HG03558 (cell line): Measurements from ENCODE around the gene GOLGA8Q.
"Not testable (repeated sequence)": the region's sequence is repeated elsewhere in the genome, so short reads cannot be mapped to it uniquely, and the experiment has no call there.

Source experiments
- ATAC-seq: cut with Tn5 transposase; IDR thresholded peaks from one replicate; pipeline ENCODE4 v1.9.1; 2021; ENCODE audit warnings: moderate number of reproducible peaks; ENCODE audit not compliant: unreplicated experiment; ENCODE audit errors: extremely low read depth

Gene GOLGA8Q, protein sequence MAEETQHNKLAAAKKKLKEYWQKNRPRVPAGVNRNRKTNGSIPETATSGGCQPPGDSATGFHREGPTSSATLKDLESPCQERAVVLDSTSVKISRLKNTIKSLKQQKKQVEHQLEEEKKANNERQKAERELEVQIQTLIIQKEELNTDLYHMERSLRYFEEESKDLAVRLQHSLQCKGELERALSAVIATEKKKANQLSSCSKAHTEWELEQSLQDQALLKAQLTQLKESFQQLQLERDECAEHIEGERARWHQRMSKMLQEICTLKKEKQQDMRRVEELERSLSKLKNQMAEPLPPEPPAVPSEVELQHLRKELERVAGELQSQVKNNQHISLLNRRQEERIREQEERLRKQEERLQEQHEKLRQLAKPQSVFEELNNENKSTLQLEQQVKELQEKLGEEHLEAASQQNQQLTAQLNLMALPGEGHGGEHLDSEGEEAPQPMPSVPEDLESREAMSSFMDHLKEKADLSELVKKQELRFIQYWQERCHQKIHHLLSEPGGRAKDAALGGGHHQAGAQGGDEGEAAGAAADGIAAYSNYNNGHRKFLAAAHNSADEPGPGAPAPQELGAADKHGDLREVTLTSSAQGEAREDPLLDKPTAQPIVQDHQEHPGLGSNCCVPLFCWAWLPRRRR

DNA sequence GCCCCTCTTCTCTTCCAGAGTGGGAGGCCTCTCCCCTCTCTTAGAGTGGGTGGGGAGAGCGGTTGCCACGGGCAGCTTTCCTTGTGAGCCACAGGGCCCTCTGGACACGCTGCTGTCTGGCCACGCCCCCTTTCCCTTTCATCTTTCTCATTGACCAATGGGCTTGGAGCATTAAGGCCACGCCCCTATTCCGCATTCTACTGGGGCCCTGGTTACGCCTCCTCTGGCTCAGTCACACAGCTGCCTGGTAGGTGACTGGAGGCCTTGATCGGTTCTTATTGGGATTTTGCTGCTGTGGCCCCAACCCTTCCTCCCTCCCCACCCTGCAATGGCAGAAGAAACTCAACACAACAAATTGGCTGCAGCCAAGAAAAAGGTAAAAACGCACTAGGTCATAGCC is at the start of gene GOLGA8Q:
GOLGA8Q (plus strand) TSS at position 301 of the 400 bp plus-strand sequence; CDS start at position 329, 28 bp downstream.
- not testable (repeated sequence) for ATAC-seq

DNA sequence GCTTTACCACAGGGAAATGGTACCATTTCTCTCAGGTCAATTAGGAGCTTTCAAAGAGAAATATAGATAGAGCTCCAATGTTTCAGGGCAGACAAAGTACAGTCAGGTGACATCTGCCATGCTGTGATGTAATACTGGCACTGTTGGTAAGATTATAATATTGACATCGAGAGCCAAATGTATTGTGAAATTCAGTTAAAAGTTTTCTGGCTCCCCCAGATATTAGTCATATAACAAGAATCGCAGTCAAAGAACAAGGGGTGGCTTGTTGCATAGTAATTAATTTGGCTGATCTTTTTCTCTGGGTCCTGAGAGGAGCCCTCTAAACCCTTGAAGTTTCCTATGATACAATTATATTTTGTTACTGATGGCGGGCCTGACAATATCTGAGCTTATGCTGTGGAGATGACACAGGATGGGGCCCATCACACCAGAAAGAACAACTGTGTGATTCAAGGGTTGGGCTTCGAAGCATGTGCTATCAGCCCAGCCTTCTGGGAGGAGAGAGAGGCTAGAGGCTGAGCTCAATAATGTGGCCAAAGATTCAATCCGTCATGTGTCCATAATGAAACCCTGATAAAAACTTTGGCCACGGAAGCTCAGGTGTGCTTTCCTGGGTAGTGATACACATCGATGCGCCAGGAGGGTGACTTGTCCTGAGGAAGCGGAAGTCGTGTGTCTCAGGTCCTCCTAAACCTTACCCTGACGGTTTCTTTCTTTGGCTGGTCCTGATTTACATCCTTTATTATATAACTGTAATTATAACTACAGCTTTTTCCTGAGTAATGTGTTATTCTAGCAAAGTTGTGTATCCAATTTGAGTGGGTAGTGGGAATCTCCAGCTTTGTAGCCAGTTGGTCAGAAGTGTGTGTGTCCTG is 48.7 kb upstream of the GOLGA8Q start:
- ATAC-seq = not testable (repeated sequence)

DNA sequence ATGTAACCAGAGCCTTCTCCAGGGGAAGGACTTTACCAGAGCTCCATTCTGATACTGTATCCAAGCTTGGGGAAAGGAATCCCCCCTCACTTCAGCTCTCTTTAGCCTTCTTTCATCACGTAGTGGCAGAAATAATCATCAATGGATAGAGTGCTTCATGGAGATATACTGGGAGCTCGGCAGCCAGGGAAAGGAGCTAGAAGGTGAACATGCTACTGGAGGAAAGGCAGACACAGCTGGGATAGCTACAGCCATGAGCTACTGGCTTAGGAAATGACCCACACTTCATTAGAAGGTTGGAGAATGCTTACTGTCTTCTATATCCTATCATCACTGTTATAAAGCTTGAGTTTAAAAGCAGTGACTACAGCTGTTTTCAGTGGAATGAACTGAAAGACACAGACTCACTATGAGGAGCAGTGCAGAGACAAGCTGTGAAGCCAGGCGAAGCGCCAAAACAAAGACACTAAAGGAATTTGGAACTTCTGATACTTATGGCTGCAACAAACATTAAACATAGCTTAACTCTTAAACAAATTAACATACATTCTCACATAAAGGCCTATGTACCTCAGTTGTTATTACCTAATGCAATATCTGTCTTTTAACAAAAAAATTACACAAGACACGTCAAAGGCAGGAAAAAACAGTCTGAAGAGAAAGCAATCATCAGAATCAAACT is 47.5 kb upstream of the GOLGA8Q start:
- not testable (repeated sequence) for ATAC-seq

DNA sequence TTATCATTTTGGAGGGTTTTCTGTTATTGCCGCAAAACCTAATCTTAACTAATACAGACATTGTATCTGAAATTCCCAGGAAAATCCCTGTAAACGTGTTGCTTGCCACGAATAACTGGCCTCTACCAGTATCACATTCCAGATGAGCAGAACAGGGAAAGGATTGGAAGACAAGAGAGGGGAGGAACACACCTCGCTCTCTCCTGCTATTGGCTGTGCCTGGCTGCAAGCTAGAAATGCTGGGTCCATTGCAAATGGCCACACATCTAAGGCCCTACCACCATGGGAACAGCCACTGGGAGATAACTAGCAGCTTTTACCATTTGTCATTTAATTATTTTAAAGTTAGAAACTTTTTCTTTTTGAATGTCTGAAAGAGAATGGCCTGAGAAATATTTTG is 37.3 kb upstream of the GOLGA8Q start:
- ATAC-seq = not testable (repeated sequence)

DNA sequence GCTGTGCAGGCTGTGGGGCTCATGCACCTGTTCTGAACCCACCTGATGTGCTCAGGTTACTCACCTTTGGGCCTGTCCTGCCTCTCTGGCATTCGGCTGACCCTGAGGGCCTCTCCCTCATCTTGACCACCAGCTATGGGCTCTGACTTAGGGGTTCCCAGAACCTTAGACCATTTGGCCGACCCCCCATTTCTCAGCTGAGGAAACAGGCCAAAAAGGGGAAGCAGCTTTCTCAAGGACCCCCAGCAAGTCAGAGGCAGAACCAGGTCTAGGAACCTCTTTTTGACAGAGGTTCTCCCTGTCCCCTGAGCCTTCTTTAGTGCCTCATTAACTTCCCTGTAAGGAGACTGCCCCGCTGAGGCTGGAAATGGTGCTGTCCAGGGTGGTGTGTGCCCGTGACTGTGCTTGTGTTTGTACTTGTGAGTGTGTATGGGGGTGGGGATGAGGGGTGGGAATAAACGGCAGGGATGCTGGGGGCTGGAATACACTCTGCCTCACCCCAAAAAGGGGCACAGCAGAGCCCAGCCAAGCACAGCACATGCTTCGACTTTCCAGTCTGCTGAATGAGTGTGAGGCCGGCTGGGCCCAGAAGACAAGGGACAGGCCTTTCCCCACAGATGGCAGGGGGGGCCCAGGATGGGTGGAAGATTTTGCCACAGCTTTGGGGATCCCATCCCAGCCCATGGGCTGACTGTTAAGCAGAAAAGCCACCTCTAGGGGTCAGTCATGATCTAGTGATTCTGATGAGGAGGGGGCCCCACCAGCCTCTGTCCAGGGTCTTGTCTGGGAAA is 28.2 kb upstream of the GOLGA8Q start:
- not testable (repeated sequence) for ATAC-seq

DNA sequence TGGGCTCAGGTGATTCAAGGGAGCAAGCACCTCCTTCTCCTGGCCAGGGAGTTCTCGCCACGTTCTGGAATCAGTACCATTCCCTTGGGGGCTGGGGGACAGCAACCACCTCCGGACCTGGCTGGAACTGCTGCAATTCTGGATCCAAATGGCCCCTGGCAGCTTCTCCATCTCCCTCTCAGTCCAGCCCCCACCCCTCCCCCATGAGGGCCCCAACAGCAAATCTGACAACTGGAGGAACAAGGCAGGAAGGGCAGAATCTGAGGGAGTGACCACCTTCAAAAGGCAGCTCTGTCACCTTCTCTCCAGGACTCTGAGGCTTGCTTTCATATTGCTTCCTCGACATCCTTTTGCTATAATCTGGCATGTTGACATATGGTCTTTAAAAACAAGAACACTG is 25.9 kb upstream of the GOLGA8Q start:
- not testable (repeated sequence) for ATAC-seq

DNA sequence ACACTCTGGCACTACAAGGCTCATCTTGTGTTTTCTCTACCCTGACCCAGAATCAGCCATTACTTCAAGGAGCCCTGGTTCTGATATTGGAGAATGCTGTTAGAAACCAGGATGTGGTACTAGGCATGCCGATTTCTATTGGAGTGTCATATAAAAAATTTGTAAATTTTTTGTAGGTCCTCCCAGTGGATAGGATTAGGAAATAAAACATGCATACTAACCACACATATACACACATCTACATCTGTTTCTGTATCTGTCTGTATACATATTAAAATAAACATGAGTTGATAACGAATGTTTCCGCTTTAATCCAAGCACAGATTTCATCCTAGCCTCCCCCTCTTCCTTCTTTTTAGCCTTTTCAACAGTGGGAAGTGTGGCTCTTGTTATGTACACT is 22.8 kb upstream of the GOLGA8Q start:
- not testable (repeated sequence) for ATAC-seq

DNA sequence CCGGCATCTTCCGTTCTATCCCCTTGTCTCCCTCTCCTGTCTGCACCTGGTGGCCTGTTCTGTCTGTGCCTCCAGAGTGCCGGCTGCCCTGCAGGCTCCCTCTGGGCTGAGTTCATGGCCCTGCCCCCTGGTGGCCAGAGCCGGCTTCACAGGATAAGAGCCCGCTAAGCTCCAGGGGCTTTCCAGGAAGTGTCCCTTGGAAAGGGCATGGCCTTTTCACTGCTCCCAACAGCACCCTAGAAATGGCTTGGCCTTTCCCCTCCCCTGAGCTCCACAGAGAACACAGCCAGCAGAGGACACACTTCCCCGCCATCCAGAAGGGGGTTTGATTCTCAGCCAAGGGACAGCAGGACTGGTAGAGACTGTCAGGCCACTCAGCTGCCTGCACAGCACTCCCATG is 15.1 kb downstream of the GOLGA8Q start:
- ATAC-seq = not testable (repeated sequence)

DNA sequence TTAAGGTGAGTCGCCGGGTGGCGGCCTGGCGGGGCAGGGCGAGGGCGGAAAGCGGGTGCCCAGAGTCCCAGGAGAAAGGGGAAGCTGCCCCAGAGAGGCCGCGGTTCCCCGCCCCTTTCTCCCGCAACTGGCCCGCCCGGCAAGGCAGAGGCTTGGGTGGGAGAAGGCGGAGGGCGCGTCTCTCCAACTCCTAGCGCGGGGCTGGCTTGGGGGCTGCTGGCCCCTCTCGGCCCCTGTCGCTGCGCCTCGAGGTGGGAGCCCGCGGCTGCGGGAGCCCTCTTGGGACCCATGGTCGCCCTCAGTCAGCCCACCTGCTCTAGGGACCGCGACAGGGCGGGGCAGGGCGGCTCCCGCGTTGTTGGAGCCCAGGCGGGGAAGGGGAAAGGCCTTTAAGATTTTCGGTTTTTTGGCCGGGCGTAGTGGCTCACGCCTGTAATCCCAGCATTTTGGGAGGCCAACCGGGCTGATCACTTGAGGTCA is 21.2 kb downstream of the GOLGA8Q start:
- not testable (repeated sequence) for ATAC-seq

DNA sequence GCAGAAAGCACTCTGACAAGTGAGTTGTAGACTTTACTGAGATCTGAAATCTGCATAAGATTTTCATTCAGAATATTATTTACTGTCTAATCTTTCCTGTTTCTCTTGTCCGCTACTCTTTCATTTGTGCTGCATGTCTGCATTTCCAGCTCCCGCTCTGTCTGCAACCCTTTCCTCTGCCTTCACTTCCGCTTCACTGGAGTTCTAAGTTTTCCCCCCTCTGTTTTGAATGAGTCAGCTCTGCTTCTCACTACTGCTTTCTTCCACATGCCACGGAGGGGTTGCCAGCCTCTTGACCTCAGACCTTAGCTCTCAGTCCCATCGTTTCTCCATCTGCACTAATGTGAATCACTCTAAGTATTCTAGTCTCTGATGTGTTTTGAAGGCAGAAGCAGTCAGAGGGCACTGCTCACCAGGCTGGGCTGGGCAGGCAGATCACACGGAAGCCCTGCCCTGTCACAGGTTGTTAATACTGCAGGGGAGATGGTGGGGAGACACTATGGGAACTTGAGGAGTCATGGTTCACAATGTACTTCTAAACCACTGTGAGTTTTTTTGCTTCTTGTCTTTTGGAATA is 27.6 kb downstream of the GOLGA8Q start:
- ATAC-seq = not testable (repeated sequence)

DNA sequence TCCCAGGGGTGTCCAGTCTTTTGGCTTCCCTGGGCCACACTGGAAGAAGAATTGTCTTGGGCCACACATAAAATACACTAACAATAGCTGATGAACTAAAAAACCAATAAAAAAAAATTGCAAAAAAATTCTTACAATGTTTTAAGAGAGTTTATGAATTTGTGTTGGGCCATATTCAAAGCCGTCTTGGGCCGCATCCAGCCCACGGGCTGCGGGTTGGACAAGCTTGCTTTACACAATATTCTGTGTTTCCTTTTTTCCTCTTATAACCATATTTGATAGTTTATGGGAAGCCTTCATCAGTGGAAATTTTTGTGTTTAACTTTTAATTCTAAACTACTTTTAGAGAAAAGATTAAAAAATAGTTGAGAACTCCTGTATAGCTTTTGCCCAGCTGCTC is 28.9 kb downstream of the GOLGA8Q start:
- not testable (repeated sequence) for ATAC-seq

DNA sequence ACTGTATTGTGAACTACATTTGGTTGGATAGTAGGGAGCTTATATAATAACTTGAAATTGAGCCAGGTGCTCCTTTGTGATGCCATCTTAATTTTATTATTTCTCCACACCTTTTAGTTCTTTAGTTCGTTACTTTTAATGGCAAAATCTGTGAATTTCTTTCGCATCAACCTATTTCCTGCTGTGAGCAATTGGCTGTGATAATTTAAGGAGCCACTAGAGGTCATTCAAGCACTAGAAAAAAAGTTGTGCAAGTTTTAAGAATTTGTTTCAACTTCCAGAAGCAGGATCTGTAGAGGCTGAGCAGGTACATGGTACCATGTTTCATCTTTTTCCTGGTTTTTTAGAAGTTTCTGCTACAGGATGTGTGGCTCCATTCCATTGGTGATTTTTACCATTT is 47.1 kb downstream of the GOLGA8Q start:
- not testable (repeated sequence) for ATAC-seq

DNA sequence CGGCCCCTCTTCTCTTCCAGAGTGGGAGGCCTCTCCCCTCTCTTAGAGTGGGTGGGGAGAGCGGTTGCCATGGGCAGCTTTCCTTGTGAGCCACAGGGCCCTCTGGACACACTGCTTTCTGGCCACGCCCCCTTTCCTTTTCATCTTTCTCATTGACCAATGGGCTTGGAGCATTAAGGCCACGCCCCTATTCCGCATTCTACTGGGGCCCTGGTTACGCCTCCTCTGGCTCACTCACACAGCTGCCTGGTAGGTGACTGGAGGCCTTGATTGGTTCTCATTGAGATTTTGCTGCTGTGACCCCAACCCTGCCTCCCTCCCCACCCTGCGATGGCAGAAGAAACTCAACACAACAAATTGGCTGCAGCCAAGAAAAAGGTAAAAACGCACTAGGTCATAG is 51.9 kb downstream of the GOLGA8Q start, which contains the start of gene GOLGA8H:
GOLGA8H (plus strand) TSS at position 233 of the 400 bp plus-strand sequence; CDS start at position 331, 98 bp downstream.
- not testable (repeated sequence) for ATAC-seq
